K562 (cell line): ENCODE data around the gene CSTPP1. TPM values are rescaled to one million over a fixed set of nuclear protein-coding genes. Genes with fewer than 3 reads are reported as not detected.

Experiments used
- ARID1B ChIP-seq: fragments of 450-650 bp; IDR thresholded peaks from 2 replicates; pipeline ENCODE4 v1.6.1; 2016; ENCODE audit warnings: antibody characterized with exemption, mild to moderate bottlenecking, inconsistent platforms
- ATF3 ChIP-seq, 2 experiments: fragments of 450-650 bp in 1 of 2; sonication (generic) in 1 of 2; formaldehyde crosslinking in 1 of 2; IDR thresholded peaks in 1 of 2; conservative IDR thresholded peaks in 1 of 2; 2 replicates each; pipeline versions ENCODE4 v1.6.1 to v1.8.1; 2016 to 2023; ENCODE audit warnings: mild to moderate bottlenecking in 2 of 2, moderate library complexity in 2 of 2, inconsistent platforms in 1 of 2, missing genetic modification reagents in 1 of 2
- ATF4 ChIP-seq: fragments of 450-650 bp; formaldehyde crosslinking; IDR thresholded peaks from 2 replicates; pipeline ENCODE4 v1.4.0; 2022; ENCODE audit warnings: mild to moderate bottlenecking, moderate library complexity
- C11orf30 ChIP-seq: fragments of 450-650 bp; IDR thresholded peaks from 2 replicates; pipeline ENCODE4 v1.6.1; 2016; ENCODE audit warnings: low read depth, mild to moderate bottlenecking
- CTBP1 ChIP-seq: fragments of 450-650 bp; IDR thresholded peaks from 2 replicates; pipeline ENCODE4 v1.6.1; 2016; ENCODE audit warnings: borderline replicate concordance
- FOSL1 ChIP-seq: fragments of 200-800 bp; sonication (Bioruptor generic); conservative IDR thresholded peaks from 2 replicates; pipeline ENCODE4 v1.6.1; 2016; ENCODE audit warnings: missing genetic modification characterization, missing compliant biosample characterization
- FOXJ3 ChIP-seq: sonication (generic); formaldehyde crosslinking; IDR thresholded peaks from 2 replicates; pipeline ENCODE4 v1.4.0; 2020; ENCODE audit warnings: mild to moderate bottlenecking, missing genetic modification reagents
- FOXM1 ChIP-seq, 2 experiments: fragments of 450-650 bp in 1 of 2; sonication (generic) in 1 of 2; formaldehyde crosslinking in 1 of 2; IDR thresholded peaks; 2 replicates each; pipeline versions ENCODE4 v1.6.1 to v1.9.0; 2017 to 2022; ENCODE audit warnings: low read depth in 2 of 2, mild to moderate bottlenecking in 2 of 2, missing genetic modification reagents in 1 of 2, moderate library complexity in 1 of 2
- GABPB1 ChIP-seq: sonication (generic); formaldehyde crosslinking; IDR thresholded peaks from 2 replicates; pipeline ENCODE4 v1.8.0; 2022; ENCODE audit warnings: mild to moderate bottlenecking, missing genetic modification reagents
- JUN ChIP-seq, 2 experiments: sonication (generic) in 1 of 2; formaldehyde crosslinking in 1 of 2; IDR thresholded peaks; 2 replicates each; pipeline versions ENCODE4 v1.6.1 to v1.8.0; 2012 to 2022; ENCODE audit warnings: borderline replicate concordance in 2 of 2, mild to moderate bottlenecking in 2 of 2, improper control_type of control experiment in 1 of 2, low read depth in 1 of 2, low read length in 1 of 2, missing genetic modification reagents in 1 of 2
- JUND ChIP-seq, 2 experiments: IDR thresholded peaks; 2 replicates in 1 of 2; 3 replicates in 1 of 2; pipeline ENCODE4 v1.6.1; 2011; ENCODE audit warnings: borderline replicate concordance in 2 of 2, low read depth in 2 of 2, low read length in 2 of 2, improper control_type of control experiment in 1 of 2, missing biosample characterization in 1 of 2, missing genetic modification characterization in 1 of 2, missing genetic modification reagents in 1 of 2
- MAFF ChIP-seq: IDR thresholded peaks from 2 replicates; pipeline ENCODE4 v1.6.1; 2012; ENCODE audit warnings: low read length, improper control_type of control experiment
- MAFG ChIP-seq: fragments of 450-650 bp; conservative IDR thresholded peaks from 2 replicates; pipeline ENCODE4 v1.6.1; 2016; ENCODE audit warnings: missing genetic modification characterization, missing compliant biosample characterization
- MEIS2 ChIP-seq: fragments of 450-650 bp; IDR thresholded peaks from 2 replicates; pipeline ENCODE4 v1.6.1; 2014; ENCODE audit warnings: mild to moderate bottlenecking; ENCODE audit not compliant: partially characterized antibody
- NCOA1 ChIP-seq: fragments of 450-650 bp; IDR thresholded peaks from 2 replicates; pipeline ENCODE4 v1.6.1; 2016; ENCODE audit warnings: low read depth
- SMARCA4 ChIP-seq: fragments of 450-650 bp; IDR thresholded peaks from 2 replicates; pipeline ENCODE4 v1.6.1; 2016
- THRA ChIP-seq: fragments of 450-650 bp; IDR thresholded peaks from 2 replicates; pipeline ENCODE4 v1.6.1; 2017; ENCODE audit warnings: mild to moderate bottlenecking, moderate library complexity
- TRIM24 ChIP-seq, 2 experiments: fragments of 450-650 bp; IDR thresholded peaks; 2 replicates each; pipeline ENCODE4 v1.6.1; 2016
- ZBTB11 ChIP-seq, 3 experiments: fragments of 200-800 bp in 1 of 3; fragments of 250-450 bp in 1 of 3; fragments of 450-650 bp in 1 of 3; sonication (Bioruptor Pico) in 1 of 3; sonication (Bioruptor generic) in 1 of 3; formaldehyde crosslinking in 1 of 3; IDR thresholded peaks; 2 replicates each; pipeline versions ENCODE4 v1.6.1 to v1.8.0; 2016 to 2022; ENCODE audit warnings: mild to moderate bottlenecking in 2 of 3, missing genetic modification characterization in 2 of 3, missing compliant biosample characterization in 1 of 3, moderate library complexity in 1 of 3
- ZNF316 ChIP-seq: fragments of 450-650 bp; IDR thresholded peaks from 2 replicates; pipeline ENCODE4 v1.6.1; 2016
- ZNF551 ChIP-seq: fragments of 250-450 bp; sonication (Bioruptor Pico); IDR thresholded peaks from 2 replicates; pipeline ENCODE4 v1.5.0; 2021; ENCODE audit warnings: mild to moderate bottlenecking, moderate library complexity
- polyA plus RNA-seq, 8 experiments: library from polyadenylated mRNA; depleted of rRNA in 4 of 8; stranded (reverse) in 5 of 8; unstranded in 3 of 8; fragments of >200 nt; fragmentation: Nextera tagmentation in 2 of 8; fragmentation: Illumina TruSeq in 1 of 8; extraction: Ambion mirVana in 2 of 8; extraction: Trizol in 1 of 8; gene quantifications; 2 replicates each; pipeline versions ENCODE4 v1.2.1 to v1.2.3, GENCODE V29; 2011 to 2014; ENCODE audit warnings: inconsistent platforms in 1 of 8, missing spikeins in 1 of 8
- total RNA-seq, 7 experiments: library from RNA; depleted of rRNA in 6 of 7; stranded (reverse); fragments of >200 nt in 6 of 7; fragmentation: Illumina TruSeq in 2 of 7; extraction: Trizol in 2 of 7; gene quantifications; 2 replicates each; pipeline versions ENCODE4 v1.2.1 to v1.2.3, GENCODE V29; 2011 to 2021; ENCODE audit warnings: low replicate concordance in 1 of 7

Gene CSTPP1
- total and polyA plus RNA-seq, 9 of the 15 experiments (the other 6 are each of a cell fraction or from before 2014, with no cell fraction given), result 6.5 to 17.8 (median 9.2) TPM

GRCh38 chr11:46930089-46930488 lies 6.5 kb upstream of the CSTPP1 start (continued):
- peak; percentile 86 for TF ChIP-seq JUND (IDR thresholded peaks at IDR 0.05; ENCODE audit: borderline replicate concordance, low read depth, low read length)
- TF ChIP-seq JUND (tag; IDR thresholded peaks at IDR 0.05; ENCODE audit: borderline replicate concordance, low read depth, low read length), result peak; percentile 90
- TF ChIP-seq TRIM24 (IDR thresholded peaks at IDR 0.05), result peak in 1 of 2 experiments; percentile 16; a peak in 1 of 4 replicates
- TF ChIP-seq MAFF, result peak; percentile 77; the same call in 1 of the 2 replicates
- TF ChIP-seq MEIS2, result peak; percentile 13
- peak; percentile 92 for TF ChIP-seq FOSL1 (tag)
- TF ChIP-seq ZNF316, result peak; percentile 92
- peak; percentile 51 for TF ChIP-seq ARID1B
- 0 out of 2 replicates have a peak, but pooled peaks have one; percentile 22 for TF ChIP-seq GABPB1 (CRISPR knock-in tag)
- TF ChIP-seq MAFG (tag), result peak; percentile 80
- no peak for TF ChIP-seq ATF4 (CRISPR knock-in tag)
- TF ChIP-seq JUN (IDR thresholded peaks at IDR 0.05; ENCODE audit: borderline replicate concordance, low read depth, low read length), result peak; percentile 72
- no peak for TF ChIP-seq JUN (CRISPR knock-in tag; IDR thresholded peaks at IDR 0.05; ENCODE audit: borderline replicate concordance)
- TF ChIP-seq ZBTB11 (CRISPR knock-in tag; IDR thresholded peaks at IDR 0.05), result 0 out of 6 replicates have a peak, but pooled peaks of 1 of the 3 experiments have one; percentile 21
- TF ChIP-seq NCOA1, result 0 out of 2 replicates have a peak, but pooled peaks have one; percentile 26
- TF ChIP-seq THRA, result 0 out of 2 replicates have a peak, but pooled peaks have one; percentile 40
- no peak for TF ChIP-seq ZNF551 (CRISPR knock-in tag)
- TF ChIP-seq FOXM1 (IDR thresholded peaks at IDR 0.05; ENCODE audit: low read depth), result no peak
- no peak for TF ChIP-seq FOXM1 (CRISPR knock-in tag; IDR thresholded peaks at IDR 0.05; ENCODE audit: low read depth)
- 0 out of 2 replicates have a peak, but pooled peaks have one; percentile 71 for TF ChIP-seq FOXJ3 (CRISPR knock-in tag)
- TF ChIP-seq C11orf30, result peak; percentile 90
- peak; percentile 59; the same call in 1 of the 2 replicates for TF ChIP-seq SMARCA4
- peak; percentile 83 for TF ChIP-seq ATF3 (IDR thresholded peaks at IDR 0.05)
- TF ChIP-seq ATF3 (CRISPR knock-in tag; conservative IDR thresholded peaks at IDR 0.05), result no peak
- TF ChIP-seq CTBP1, result 0 out of 2 replicates have a peak, but pooled peaks have one; percentile 16
